ENCODE results near the gene RAD17. TPM values are rescaled to one million over a fixed set of nuclear protein-coding genes. Genes with fewer than 3 reads are reported as not detected.

The RAD17 gene
- total and polyA plus RNA-seq, 2 of the 8 experiments (the other 6 are each of a cell fraction or from before 2014, with no cell fraction given) = 12.9 to 28.1 TPM

DNA sequence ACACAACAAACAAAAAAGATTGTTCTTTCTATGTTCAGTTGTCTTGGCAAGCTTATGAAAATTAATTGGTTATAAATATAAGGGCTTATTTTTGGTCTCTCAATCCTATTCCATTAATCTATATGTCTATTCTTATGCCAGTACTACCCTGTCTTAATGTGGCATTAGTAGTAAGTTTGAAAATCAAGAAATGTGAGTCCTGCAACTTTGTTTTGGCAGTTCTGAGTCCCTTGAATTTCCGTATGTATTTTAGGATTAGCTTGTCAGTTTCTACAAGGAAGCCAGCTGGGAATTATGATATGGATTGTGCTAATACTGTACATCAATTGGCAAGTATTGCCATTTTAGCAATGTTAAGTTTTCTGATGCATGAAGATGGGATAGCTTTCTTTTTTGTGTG lies 26.5 kb upstream of the RAD17 start (continued):
- TF ChIP-seq RBBP5 (IDR thresholded peaks at IDR 0.05; ENCODE audit: borderline replicate concordance, low read depth, low read length) (no peak), GABPA (IDR thresholded peaks at IDR 0.05; ENCODE audit: borderline replicate concordance, insufficient read depth, low read length) (no peak), POU5F1 (IDR thresholded peaks at IDR 0.05; ENCODE audit: low read depth, low read length) (no peak), RNF2 (IDR thresholded peaks at IDR 0.05; ENCODE audit: borderline replicate concordance, low read depth, low read length, missing control alignments, poor library complexity, severe bottlenecking) (no peak), SRF (IDR thresholded peaks at IDR 0.05; ENCODE audit: low read depth, low read length) (no peak), TAF1 (IDR thresholded peaks at IDR 0.05; ENCODE audit: low read depth, low read length) (no peak)
